Stimulated activated CD4-positive, alpha-beta T cell treated with anti-CD3 and anti-CD28 coated beads, Interleukin-12 subunit alpha, Interleukin-12 subunit beta, amount 100 ng/mL, for 48 hours (primary cell): ENCODE measurements around the gene SNCB.

Experiments
- DNase-seq, 3 donors: peaks; one replicate each; pipeline ENCODE4 v3.0.0-alpha.2; 2020; ENCODE audit warnings: low read depth in 2 of 3, low spot score in 1 of 3

SNCB gene

DNA sequence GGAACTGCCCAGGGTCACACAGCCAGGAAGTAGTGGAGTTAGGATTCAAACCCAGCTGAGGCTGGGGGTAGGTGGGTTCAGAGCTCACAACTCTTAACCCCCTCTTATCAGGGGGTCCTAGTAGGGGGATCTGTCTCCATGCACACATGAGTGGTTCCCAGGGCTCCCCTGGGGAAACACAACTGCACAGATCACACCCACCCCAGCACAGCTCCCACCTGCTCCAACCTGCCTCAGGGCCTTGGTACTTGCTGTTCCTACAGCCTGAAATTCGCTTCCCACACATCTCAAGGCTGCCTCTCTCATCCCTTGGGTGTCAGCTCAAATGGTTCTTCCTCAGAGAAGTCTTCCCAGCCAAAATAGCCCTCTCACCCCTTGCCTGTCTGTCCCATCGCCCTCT lies 4.8 kb downstream of the SNCB start:
- no peak for DNase-seq

GRCh38 chr5:176624938-176625337 lies 5.4 kb downstream of the SNCB start:
- DNase-seq: no peak

DNA sequence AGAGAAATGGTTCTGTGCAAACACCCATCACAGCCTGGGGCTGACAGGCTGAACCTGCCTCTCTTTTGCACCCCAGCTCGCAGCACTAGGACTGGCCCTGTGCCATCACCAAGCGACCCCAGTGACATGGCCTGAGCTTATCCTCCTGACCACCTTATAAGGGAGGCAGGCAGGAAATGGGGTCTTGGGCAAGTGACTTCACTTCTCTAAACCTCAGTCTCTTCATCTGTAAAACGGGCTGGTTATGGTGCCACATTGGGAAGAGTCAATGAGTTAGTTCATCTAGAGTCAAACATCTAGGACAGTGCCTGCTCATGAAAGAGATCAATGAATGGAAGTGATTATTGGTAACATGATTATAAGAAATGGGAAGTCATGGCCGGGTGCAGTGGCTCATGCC lies 6.2 kb downstream of the SNCB start:
- no peak for DNase-seq

- DNase-seq: no peak
Measured at GRCh38 chr5:176621661-176622079, 8.7 kb downstream of the SNCB start.

- no peak for DNase-seq
Measured at GRCh38 chr5:176620333-176620981, 9.9 kb downstream of the SNCB start.

- no peak for DNase-seq
Measured at GRCh38 chr5:176619569-176620332, 10.6 kb downstream of the SNCB start.

DNA sequence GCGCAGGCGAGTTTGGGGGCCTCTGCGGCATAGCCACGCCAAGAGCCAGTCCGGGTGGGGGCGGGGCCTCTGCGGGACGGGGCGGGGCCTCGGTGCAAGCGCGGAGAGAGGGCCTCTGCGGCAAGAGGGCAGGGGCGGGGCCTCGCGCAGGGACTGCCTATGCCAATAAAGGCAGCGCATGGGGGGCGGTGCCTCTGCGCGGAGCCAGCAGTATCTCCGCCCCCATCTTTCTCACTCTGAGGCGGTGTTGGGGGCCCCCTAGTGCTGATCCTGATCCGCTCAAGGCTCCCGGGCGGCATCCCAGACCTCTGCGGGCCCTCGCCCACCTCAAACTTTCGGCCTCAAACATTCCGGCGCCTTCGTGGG lies 11.1 kb downstream of the SNCB start:
- DNase-seq: peak; percentile 76 to 79 (median 77)

- DNase-seq: no peak
Measured at GRCh38 chr5:176618783-176619182, 11.6 kb downstream of the SNCB start.

DNA sequence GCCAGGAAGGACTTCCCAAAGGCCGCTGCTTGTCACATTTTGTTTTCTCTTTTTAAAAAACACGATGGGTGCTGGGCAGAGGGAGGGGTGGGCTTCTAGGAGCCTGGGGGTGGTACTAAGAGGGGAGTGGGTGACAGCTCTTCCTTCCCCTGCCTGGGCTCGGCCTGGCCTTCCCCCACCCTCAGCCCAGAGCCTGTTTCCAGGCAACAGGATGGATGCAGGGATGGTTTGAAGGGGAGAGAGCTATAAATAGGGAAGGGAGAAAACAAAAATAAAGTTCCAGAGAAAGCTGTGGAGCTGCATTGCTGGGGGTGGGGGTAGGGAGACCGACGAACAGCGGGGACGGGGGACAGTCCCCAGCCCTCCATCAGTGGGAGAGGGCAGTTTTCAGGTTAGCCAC lies 13.8 kb downstream of the SNCB start:
- DNase-seq: no peak

DNA sequence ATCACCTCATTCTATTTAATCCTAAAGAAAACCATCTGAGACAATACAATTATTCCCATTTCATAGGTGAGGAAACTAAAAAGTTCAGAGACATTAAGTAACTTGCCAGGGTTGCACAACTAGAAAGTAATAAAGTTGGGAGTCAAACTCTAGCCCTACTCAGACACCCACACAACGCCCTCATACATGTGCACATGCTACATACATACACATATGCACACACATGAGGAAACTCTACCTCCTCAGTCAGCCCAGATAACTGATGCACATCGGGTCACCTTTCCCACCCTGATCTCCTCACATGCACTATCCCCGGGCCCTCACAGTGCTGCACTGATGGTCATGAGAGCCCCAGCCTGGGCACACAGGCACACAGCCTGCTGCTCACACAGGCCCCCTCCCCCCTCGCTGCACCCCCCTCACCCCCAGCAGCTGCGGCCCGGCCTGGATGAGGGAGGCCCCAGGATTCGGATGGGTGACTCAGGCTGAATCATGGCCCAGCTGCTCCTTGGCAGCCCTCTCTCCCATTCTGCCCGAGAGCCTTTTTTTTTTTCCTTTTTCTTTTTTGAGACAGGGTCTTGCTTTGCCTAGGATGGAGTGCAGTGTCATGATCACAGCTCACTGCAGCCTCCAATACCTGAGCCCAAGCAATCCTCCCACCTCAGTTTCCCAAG lies 15.4 kb downstream of the SNCB start:
- no peak for DNase-seq

- no peak for DNase-seq
Measured at GRCh38 chr5:176612855-176613254, 17.5 kb downstream of the SNCB start.

- DNase-seq: no peak
Measured at GRCh38 chr5:176612008-176612407, 18.3 kb downstream of the SNCB start.

- DNase-seq: peak; percentile 25 to 54 (median 49)
Measured at GRCh38 chr5:176611435-176611834, 18.9 kb downstream of the SNCB start.

GRCh38 chr5:176610435-176610773 lies 19.9 kb downstream of the SNCB start:
- no peak for DNase-seq

GRCh38 chr5:176609724-176610434 lies 20.5 kb downstream of the SNCB start, which contains the start of gene GPRIN1:
Gene GPRIN1, minus strand, starts transcription at chr5:176610156. Its CDS starts 10,322 bp downstream, at chr5:176599834.
- DNase-seq: peak in 1 of 3 donors; percentile 69

DNA sequence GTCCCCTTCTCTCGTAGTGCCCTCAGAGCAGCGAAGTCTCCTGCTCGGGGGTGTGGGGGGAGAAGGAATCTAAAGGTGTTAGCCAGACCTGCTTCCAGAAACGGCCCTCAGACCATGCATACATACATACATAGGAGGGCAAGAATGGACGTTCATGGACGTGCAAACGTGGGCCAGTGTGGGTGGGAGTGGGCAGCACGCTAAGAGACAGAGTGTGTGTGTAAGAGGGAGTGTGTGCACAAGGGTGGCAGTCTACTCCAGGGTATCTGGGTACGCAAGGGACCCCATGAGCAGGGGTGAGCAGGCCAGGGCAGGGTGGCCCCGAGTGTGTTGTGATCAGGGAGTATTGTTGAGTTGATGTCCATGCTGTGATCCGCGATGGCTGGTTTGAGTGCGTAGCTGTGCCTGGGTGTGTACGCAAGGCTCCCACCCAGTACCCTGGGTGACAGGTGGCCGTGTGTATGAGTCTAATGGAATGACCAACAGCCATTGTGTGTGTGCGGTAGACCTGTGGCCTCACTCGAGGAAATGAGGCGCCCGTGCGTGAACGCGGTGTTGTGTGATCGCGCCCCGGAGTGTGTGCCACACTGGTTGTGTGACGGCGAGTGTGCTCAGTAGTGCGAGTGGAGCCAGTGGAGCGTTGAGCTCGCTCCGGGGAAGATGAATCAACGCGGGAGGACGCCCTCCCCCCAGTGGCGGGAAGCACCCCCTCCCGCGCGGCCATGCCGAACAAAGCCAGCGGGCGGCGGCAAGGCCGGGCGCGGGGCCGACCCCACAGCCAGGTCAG lies 21.2 kb downstream of the SNCB start:
- no peak for DNase-seq

DNA sequence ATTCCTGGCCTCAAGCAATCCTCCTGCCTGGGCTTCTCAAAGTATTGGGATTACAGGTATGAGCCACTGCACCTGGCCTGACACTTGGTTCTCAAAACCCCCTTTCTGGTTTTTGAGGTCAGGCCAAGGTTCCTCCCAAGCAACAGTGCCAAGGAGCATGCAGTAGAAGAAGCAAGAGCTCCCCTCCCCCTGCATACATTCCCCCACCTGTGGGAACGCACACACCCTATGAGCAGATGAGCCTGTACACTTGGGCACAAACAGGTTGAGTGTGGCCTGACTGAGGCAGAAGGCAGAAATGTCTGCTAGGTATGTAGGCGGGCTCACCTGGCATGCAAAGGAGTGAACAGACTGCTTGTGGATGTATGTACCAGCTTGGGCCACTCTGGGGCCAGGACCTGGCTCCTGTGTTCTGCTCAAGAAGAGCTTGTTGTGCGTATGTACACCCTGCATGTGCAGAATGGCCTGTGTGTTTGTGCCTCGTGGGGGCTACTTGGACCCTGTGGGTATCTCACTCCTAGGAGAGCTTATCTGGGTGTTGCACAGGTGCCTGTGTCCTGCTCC lies 22.1 kb downstream of the SNCB start:
- no peak for DNase-seq

DNA sequence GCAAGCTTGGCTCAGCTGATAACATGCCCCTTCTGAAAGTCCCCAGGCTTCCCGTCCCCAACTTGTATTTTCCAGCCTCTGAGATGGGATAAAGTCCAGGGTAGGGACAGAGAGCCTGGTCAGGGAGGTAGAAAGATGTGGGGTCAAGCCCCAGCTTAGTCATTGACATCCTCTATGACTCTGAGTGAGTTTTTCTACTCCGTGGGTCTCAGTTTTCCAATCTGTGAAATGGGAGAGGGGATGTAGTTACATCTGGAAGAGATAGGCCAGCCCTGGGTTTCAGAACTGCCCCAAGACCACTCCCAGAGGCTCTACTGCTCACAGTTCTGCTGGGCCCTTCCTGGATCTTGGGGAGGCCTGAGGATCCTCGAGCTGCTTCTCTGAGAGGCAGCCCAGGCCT lies 23.5 kb downstream of the SNCB start:
- DNase-seq: no peak

GRCh38 chr5:176606032-176606431 lies 24.3 kb downstream of the SNCB start:
- DNase-seq: no peak

GRCh38 chr5:176603091-176603490 lies 27.2 kb downstream of the SNCB start:
- DNase-seq: no peak
